Cerebellar cortex (tissue), 1 donor: ENCODE measurements around the gene TERF2IP.

Source experiments
- DNase-seq: peaks from one replicate; pipeline ENCODE4 v3.0.0-alpha.2; 2015; ENCODE audit warnings: low spot score

Gene TERF2IP

GRCh38 chr16:75635036-75635435 is 12.5 kb upstream of the TERF2IP start:
- DNase-seq = no peak

GRCh38 chr16:75640598-75640997 is 7.0 kb upstream of the TERF2IP start:
- no peak for DNase-seq

GRCh38 chr16:75644240-75645012 is 3.1 kb upstream of the TERF2IP start:
- DNase-seq = no peak

GRCh38 chr16:75647112-75647491 is 471 bp upstream of the TERF2IP start:
- no peak for DNase-seq

- peak; percentile 83 for DNase-seq
Observed at GRCh38 chr16:75648265-75649076, 898 bp downstream of the TERF2IP start.

- no peak for DNase-seq
Observed at GRCh38 chr16:75653922-75654321, 6.3 kb downstream of the TERF2IP start.

- DNase-seq = no peak
Observed at GRCh38 chr16:75658175-75658574, 10.6 kb downstream of the TERF2IP start.

- no peak for DNase-seq
Observed at GRCh38 chr16:75660321-75660720, 12.7 kb downstream of the TERF2IP start.

- peak; percentile 47 for DNase-seq
Observed at GRCh38 chr16:75660726-75661302, 13.2 kb downstream of the TERF2IP start.

GRCh38 chr16:75667503-75667902 is 19.9 kb downstream of the TERF2IP start:
- DNase-seq = no peak

GRCh38 chr16:75676909-75677308 is 29.3 kb downstream of the TERF2IP start, which contains the start of gene CPHXL2:
TSS of gene CPHXL2 (minus strand) at chr16:75677009. CDS start at chr16:75676999, 10 bp downstream.
- no peak for DNase-seq

GRCh38 chr16:75679366-75679765 is 31.8 kb downstream of the TERF2IP start:
- DNase-seq = no peak

- no peak for DNase-seq
Observed at GRCh38 chr16:75682308-75682707, 34.7 kb downstream of the TERF2IP start.

- DNase-seq = no peak
Observed at GRCh38 chr16:75687361-75687760, 39.8 kb downstream of the TERF2IP start.

- DNase-seq = peak; percentile 8
Observed at GRCh38 chr16:75695708-75696107, 48.1 kb downstream of the TERF2IP start.

GRCh38 chr16:75697571-75697970 is 50.0 kb downstream of the TERF2IP start:
- peak; percentile 42 for DNase-seq

GRCh38 chr16:75701361-75701760 is 53.8 kb downstream of the TERF2IP start, which contains the start of gene DUXB:
TSS of gene DUXB (minus strand) at chr16:75701461. CDS start at chr16:75701418, 43 bp downstream.
- no peak for DNase-seq

- no peak for DNase-seq
Observed at GRCh38 chr16:75702242-75702641, 54.7 kb downstream of the TERF2IP start.

- no peak for DNase-seq
Observed at GRCh38 chr16:75703306-75703705, 55.7 kb downstream of the TERF2IP start.
